Stimulated activated naive CD8-positive, alpha-beta T cell treated with anti-CD3 and anti-CD28 coated beads, Interleukin-15, Interleukin-2, amounts not matched to agents 100 ng/mL and 50 ng/mL, for 24 hours (primary cell): ENCODE data around the gene SERPINE1.

Source experiments
- H3K27ac Mint-ChIP-seq: one replicate; pipeline ENCODE4 v1.8.0; 2021; ENCODE audit warnings: mild to moderate bottlenecking, mixed read lengths
- H3K27me3 Mint-ChIP-seq: one replicate; pipeline ENCODE4 v1.8.0; 2021; ENCODE audit warnings: mixed read lengths
- H3K36me3 Mint-ChIP-seq: one replicate; pipeline ENCODE4 v1.8.0; 2021; ENCODE audit warnings: low read depth, mixed read lengths
- H3K4me1 Mint-ChIP-seq: one replicate; pipeline ENCODE4 v1.8.0; 2021; ENCODE audit warnings: low read depth, mixed read lengths
- H3K4me3 Mint-ChIP-seq: one replicate; pipeline ENCODE4 v1.8.0; 2021; ENCODE audit warnings: mild to moderate bottlenecking, mixed read lengths
- H3K9me3 Mint-ChIP-seq: one replicate; pipeline ENCODE4 v1.8.0; 2021; ENCODE audit warnings: mixed read lengths

Gene SERPINE1

GRCh38 chr7:101153969-101154692 lies 27.2 kb downstream of the SERPINE1 start, which contains the start of gene AP1S1:
Gene AP1S1 (plus strand): TSS chr7:101154476. CDS start chr7:101154515, 39 bp downstream.
- Mint-ChIP-seq H3K4me1 (peaks cover 12% of the 10 kb centered on the region), H3K36me3 (peaks cover 4% of the 10 kb centered on the region), H3K9me3 (no peaks in the 10 kb centered on the region), H3K27ac (peak within 1 kb of the TSS; percentile 34), H3K27me3 (peaks cover 19% of the 10 kb centered on the region), H3K4me3 (peak within 1 kb of the TSS; percentile 80)

DNA sequence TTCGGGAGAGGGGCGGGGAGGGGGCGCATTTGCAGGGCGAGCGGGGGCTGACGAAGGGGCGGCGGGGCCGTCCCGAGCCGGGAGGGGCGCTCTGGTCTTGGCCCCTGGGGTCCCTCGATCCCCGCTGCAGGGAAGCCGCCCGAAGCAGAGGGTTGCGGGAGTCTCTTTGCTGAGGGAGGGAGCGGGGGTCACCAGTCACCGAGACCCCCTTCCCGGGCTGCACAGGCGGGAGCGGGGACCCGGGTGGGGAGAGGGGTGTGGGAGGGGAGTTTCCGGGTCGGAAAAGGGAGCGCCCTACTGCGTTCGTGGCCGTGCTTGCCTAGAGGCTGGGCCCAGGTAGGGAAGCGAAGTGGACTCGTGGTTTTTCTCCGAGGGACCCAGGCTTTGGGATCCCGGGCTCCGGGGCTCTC lies 27.8 kb downstream of the SERPINE1 start:
- peaks cover 4% of the 10 kb centered on the region for H3K36me3 Mint-ChIP-seq

GRCh38 chr7:101155303-101155702 lies 28.4 kb downstream of the SERPINE1 start:
- H3K36me3 Mint-ChIP-seq: peaks cover 8% of the 10 kb centered on the region
- peaks cover 12% of the 10 kb centered on the region for H3K4me1 Mint-ChIP-seq
- H3K9me3 Mint-ChIP-seq: no peaks in the 10 kb centered on the region
- no peak overlapping the region for H3K27ac Mint-ChIP-seq
- peak overlapping the region; percentile 80 for H3K4me3 Mint-ChIP-seq
- H3K27me3 Mint-ChIP-seq: peaks cover 11% of the 10 kb centered on the region

More for the DNA sequence above, 27.8 kb downstream of the SERPINE1 start:
- H3K4me1 Mint-ChIP-seq: peaks cover 12% of the 10 kb centered on the region
- H3K9me3 Mint-ChIP-seq: no peaks in the 10 kb centered on the region
- peaks cover 14% of the 10 kb centered on the region for H3K27me3 Mint-ChIP-seq
- H3K4me3 Mint-ChIP-seq: peak overlapping the region; percentile 80
- no peak overlapping the region for H3K27ac Mint-ChIP-seq

DNA sequence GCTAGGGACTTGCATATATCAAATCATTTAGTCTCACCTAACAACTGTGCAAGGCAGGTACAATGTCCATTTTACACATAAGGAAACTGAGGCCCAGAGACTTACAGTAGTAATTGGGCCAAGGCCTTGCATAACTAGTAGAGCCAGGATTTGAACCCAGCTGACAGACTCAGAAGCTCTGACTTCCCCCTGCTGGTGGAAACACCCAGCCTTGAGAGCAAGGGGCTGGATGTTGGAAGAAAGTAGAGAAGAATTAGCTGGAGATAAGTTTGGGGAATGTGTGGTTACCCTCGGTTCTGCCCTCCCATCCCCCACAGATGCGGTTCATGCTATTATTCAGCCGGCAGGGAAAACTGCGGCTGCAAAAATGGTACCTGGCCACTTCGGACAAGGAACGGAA lies 29.4 kb downstream of the SERPINE1 start:
- H3K4me3 Mint-ChIP-seq: no peak overlapping the region

GRCh38 chr7:101156866-101157589 lies 30.1 kb downstream of the SERPINE1 start:
- no peaks in the 10 kb centered on the region for H3K9me3 Mint-ChIP-seq
- H3K4me1 Mint-ChIP-seq: peaks cover 12% of the 10 kb centered on the region
- H3K4me3 Mint-ChIP-seq: no peak overlapping the region
- peaks cover 13% of the 10 kb centered on the region for H3K27me3 Mint-ChIP-seq
- no peak overlapping the region for H3K27ac Mint-ChIP-seq
- H3K36me3 Mint-ChIP-seq: peaks cover 9% of the 10 kb centered on the region

More for the DNA sequence above, 29.4 kb downstream of the SERPINE1 start:
- no peaks in the 10 kb centered on the region for H3K9me3 Mint-ChIP-seq
- no peak overlapping the region for H3K27ac Mint-ChIP-seq
- peaks cover 12% of the 10 kb centered on the region for H3K4me1 Mint-ChIP-seq
- peaks cover 10% of the 10 kb centered on the region for H3K27me3 Mint-ChIP-seq
- H3K36me3 Mint-ChIP-seq: peaks cover 9% of the 10 kb centered on the region

- no peak overlapping the region for H3K4me3 Mint-ChIP-seq
- peaks cover 20% of the 10 kb centered on the region for H3K4me1 Mint-ChIP-seq
- peaks cover 14% of the 10 kb centered on the region for H3K27me3 Mint-ChIP-seq
- H3K36me3 Mint-ChIP-seq: peaks cover 9% of the 10 kb centered on the region
- no peak overlapping the region for H3K27ac Mint-ChIP-seq
- H3K9me3 Mint-ChIP-seq: no peaks in the 10 kb centered on the region
Measured at GRCh38 chr7:101159696-101160674, 33.1 kb downstream of the SERPINE1 start.

DNA sequence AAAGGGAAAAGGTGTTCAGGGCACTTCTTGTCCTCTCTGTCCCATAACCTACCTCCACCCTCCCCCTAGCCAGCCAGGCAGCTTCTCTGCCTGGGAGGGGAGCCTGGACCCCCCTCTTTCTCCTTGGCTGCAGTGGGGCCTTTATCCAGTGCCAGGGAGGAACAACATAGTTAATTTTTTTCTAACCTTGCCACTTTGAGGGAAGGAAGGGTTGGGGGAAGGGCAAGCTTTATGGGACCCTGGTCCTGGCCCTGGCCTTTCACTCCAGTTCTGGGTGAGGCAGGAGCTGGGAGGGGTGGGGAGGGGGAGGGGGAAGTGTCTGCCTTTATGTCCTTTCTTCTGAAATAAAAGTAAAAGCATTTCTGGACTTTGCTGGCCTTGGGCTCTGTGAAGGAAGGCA lies 34.0 kb downstream of the SERPINE1 start:
- Mint-ChIP-seq H3K9me3 (no peaks in the 10 kb centered on the region), H3K36me3 (peaks cover 9% of the 10 kb centered on the region), H3K4me3 (no peak overlapping the region), H3K4me1 (peaks cover 21% of the 10 kb centered on the region), H3K27me3 (peaks cover 22% of the 10 kb centered on the region), H3K27ac (no peak overlapping the region)

- Mint-ChIP-seq H3K4me3 (peak overlapping the region; percentile 72), H3K36me3 (peaks cover 9% of the 10 kb centered on the region), H3K27me3 (peaks cover 28% of the 10 kb centered on the region), H3K9me3 (no peaks in the 10 kb centered on the region), H3K4me1 (peaks cover 29% of the 10 kb centered on the region), H3K27ac (no peak overlapping the region)
Measured at GRCh38 chr7:101161692-101162471, 35.0 kb downstream of the SERPINE1 start.

DNA sequence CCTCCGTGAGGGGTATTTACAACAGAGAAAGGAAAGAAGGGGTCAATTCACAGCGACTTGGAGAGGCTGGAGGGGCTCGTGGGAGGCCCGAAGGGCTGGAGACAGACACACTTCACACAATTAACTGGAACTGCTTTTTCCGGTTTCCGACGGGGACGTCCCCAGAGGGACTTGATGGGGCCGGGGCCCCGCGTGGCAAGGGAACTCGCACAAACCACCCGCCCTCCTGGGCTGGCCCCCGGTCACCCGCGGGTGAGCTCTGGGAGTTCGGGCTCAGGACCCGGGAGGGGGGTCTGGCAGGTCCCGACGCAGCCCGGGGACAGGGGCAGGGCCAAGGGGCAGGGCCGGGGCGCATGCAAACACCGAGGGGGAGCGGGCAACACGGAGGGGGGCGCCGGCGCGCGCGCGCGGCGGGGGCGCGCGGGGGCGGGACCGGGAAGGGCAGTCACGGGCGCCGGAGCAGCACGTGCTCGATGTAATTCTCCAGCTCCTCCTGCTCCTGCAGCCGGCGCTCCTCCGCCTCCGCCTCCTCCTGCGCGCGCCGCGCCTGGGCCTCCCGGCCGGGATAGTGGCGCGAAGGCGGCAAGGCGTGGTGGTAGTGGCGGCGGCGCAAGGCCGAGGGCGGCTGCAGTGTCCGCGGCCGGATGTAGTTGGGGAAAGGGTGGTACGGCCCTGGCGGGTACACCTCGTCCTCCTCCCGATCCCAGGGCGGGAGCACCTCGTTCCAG lies 35.8 kb downstream of the SERPINE1 start:
- peaks cover 9% of the 10 kb centered on the region for H3K36me3 Mint-ChIP-seq
- H3K4me3 Mint-ChIP-seq: peak overlapping the region; percentile 72
- H3K4me1 Mint-ChIP-seq: peaks cover 33% of the 10 kb centered on the region
- no peak overlapping the region for H3K27ac Mint-ChIP-seq
- H3K9me3 Mint-ChIP-seq: no peaks in the 10 kb centered on the region
- peaks cover 36% of the 10 kb centered on the region for H3K27me3 Mint-ChIP-seq

DNA sequence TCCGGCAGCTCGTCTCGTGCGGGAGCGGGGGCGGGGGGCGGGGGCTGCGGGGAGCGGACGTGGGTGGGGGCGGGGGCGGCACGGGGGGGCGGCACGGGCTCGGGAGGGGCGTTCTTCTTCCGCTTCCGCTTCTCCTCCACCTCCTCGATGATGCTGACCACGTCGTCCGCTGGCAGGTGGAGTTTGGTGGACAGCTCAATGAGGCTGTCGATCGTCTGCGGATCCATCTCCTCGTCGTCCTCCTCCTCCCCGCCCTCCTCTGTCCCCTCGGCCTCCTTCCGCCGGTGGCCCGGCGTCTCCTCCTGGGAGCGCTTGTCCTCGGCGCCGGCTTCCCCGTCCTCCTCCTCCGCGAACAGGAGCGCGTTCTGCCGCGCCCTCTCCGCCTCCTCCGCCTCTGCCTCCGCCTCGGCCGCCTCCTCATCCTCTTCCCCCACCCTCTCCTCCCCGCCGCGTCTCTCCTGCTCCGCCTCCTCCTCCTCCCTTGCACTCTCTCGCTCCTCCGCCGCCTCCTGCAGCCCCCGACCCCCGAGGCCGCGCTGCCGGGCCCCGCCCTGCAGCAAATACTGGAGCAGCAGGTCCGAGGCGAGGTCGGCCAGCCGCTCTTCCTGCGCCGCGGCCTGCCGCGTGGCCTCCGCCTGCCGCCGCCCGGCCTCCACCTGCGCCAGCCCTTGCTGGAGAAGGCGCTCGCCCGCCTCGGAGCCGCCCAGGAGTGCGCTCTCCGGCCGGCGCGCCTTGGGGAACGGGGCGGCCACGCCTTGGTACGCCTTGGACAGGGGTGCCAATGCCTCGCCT lies 36.6 kb downstream of the SERPINE1 start:
- peaks cover 6% of the 10 kb centered on the region for H3K36me3 Mint-ChIP-seq
- peaks cover 36% of the 10 kb centered on the region for H3K4me1 Mint-ChIP-seq
- H3K4me3 Mint-ChIP-seq: peak overlapping the region; percentile 54
- peaks cover 44% of the 10 kb centered on the region for H3K27me3 Mint-ChIP-seq
- H3K27ac Mint-ChIP-seq: no peak overlapping the region
- H3K9me3 Mint-ChIP-seq: no peaks in the 10 kb centered on the region

DNA sequence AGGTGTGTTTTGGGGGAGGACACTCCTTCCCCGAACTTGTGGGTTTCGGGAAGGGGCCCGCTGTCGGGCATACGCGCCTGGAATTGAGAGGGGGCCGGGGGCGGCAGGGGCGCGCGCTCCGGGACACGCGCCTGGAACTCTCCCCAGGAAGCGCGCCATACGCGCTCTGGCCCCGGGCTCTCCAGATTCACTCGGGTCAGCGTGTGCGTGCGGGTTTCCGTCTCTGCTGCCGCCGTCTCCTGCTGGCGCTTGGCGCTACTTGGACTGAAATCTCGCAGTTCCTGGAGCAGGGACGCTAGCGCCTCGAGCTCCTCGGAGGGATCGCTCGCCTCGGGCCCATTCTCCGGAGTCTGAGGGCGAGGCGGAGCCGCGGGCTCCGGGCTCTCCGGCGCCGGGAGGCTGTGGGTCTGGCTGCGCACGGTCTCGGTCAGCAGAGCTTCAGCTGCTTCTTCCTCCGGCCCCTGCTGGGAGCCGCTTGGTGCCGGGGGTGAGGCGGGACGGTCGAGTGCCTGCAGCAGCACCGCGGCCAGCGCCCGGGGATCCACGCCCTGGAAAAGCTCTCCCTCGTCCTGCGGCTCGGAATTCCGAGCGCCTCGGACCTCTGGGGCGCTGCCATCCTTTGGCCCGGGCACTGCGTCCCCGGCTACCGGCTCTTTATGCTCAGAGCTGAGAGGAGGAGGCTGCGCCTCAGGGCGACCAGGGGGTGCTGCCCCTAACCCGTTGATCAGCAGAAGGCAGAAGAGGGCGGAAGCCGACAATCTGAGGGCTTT lies 37.4 kb downstream of the SERPINE1 start:
- H3K9me3 Mint-ChIP-seq: no peaks in the 10 kb centered on the region
- H3K4me1 Mint-ChIP-seq: peaks cover 44% of the 10 kb centered on the region
- peaks cover 6% of the 10 kb centered on the region for H3K36me3 Mint-ChIP-seq
- H3K4me3 Mint-ChIP-seq: peak overlapping the region; percentile 37
- H3K27ac Mint-ChIP-seq: no peak overlapping the region
- H3K27me3 Mint-ChIP-seq: peaks cover 50% of the 10 kb centered on the region
